GM21526 (cell line): ENCODE data around the gene DELE1.

ENCODE experiments used
- ATAC-seq: cut with Tn5 transposase; IDR thresholded peaks from one replicate; pipeline ENCODE4 v1.9.1; 2021; ENCODE audit warnings: moderate library complexity; ENCODE audit not compliant: unreplicated experiment, low FRiP score

The DELE1 gene

GRCh38 chr5:141952020-141952419, 28.3 kb downstream of the DELE1 start:
- no peak for ATAC-seq

DNA sequence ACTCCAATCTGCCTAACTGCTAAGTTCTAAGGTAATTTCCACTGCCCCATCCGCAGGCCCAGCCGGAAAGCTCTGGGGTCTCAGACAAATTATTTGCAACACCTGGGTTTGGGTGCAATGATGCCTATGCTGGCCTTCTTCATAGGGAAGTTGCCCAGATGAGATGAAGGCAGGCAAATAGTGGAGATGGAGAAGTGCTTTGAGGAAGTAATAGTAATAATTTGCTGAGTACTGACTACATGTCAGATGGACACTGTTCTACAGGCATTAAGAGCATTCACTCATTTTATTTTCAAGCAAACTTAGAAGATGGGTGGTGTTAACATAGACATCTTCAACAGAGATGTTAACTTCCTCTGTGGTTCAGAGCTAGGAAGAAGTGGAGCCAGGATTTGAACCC, 30.5 kb downstream of the DELE1 start:
- no peak for ATAC-seq

DNA sequence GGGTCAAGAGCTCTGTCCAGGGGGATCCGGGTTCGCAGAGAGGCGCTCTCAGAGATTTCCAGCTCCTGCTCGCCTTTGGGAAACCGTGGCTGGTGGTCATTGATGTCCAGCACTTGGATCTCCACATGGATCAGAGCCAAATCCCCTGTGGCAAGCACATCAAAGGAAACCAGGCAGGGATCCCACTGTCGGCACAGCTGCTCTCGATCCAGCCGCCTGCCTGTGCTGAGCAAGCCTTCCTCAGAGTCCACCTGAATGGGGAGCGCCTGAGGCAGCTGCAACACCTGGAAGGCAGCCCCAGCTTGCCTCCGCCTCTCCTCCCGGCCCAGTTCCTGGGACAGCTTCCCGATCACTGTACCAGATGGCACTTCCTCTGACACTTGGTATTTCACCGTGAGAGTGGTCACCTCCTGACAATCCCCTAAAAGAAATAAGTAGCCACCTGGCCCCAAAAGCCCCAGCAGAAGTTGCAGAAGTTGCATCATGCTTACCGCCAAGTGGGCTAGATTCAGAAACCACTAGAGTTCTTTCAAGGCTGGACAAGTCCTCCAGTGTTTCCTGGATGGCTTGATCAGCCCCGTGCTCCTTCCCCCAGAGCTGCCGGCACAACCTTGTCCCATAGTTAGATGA, 33.8 kb downstream of the DELE1 start:
- ATAC-seq, result no peak

DNA sequence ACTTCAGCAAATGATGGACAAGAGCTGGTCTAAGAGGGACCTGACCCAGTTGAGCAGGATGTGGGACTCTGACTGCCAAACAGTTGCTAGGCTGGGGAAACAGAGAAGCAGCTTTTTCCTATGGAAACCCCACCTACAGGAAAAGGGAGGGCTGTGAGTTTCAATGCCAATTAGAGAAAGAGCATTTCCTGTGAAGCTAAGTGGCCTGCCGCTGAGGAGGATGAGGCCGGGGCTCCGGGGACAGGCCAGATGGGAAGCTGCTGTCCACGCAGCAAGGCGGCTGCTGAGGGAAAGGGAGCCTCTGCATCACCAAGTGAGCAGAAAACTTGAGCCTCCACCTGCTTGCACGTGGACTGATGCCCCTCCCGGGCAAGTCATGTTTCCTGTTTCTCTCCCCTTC, 34.4 kb downstream of the DELE1 start, which contains the start of gene PCDH12:
Gene PCDH12 (minus strand): TSS at position 90 of the 400 bp plus-strand sequence. CDS start 351 bp downstream, outside the sequence.
- no peak for ATAC-seq

GRCh38 chr5:141958546-141959172, 35.0 kb downstream of the DELE1 start:
- ATAC-seq, result no peak

- no peak for ATAC-seq
These were observed 36.3 kb downstream of the DELE1 start for GRCh38 chr5:141960018-141960417.

GRCh38 chr5:141960449-141961323, 37.0 kb downstream of the DELE1 start:
- ATAC-seq, result peak; percentile 91

DNA sequence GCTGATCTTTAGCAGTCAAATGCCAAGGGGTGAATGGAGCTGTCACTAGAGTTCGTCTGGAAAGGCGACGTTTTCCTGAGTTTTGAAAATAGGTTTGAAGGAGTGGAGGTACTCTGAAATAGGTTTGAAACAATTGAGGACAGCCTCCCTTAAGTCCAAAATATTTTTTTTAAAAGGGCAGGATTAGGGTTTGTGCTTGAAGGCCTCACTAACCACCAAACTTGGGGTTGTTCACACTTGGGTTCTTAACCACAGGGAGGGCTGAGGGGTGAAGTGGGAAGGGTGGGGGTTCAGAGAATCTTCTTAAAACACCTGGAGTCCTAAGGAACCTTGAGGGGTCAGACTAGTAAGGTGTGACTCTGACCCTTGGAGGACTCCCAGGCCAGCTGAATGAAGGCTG, 37.8 kb downstream of the DELE1 start:
- ATAC-seq, result no peak

DNA sequence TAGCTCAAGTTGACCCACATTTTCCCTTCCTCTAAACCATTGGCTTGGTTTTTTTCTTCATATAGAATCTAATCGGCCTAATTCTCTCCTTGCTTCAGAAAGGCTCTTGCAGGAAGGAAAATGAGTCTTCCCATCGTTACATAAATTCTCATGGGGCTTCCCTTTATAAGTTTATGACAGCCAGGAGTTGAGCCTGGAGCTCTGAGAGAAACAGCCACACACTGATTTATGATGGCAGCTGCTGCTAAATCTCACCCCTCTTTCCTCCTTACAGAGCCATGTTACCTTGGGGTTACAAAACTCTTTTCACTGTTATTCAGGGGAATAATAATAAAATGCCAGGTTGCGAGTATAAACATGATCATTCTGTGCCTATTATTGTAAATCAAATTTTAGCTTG, 40.0 kb downstream of the DELE1 start:
- ATAC-seq, result no peak

DNA sequence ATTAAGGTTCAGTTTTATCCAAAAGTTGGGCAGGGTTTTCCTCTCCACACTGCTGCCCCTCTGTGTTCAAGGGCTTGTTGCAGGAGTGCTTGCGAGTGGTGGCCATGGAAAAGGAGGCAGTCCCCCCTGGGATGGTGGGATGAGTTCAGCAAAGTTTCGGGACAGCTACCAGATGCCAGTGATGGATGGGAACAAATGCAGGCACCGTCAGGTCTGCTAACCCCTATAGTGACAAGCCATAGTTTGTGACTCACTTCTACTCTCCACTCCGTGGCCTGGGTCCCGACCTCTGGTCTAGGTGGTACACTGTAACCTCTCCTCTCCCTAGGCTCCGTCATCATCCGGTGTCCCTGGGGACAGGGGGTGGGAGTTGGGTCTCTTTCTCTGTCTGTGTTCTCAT, 41.4 kb downstream of the DELE1 start:
- ATAC-seq, result no peak

DNA sequence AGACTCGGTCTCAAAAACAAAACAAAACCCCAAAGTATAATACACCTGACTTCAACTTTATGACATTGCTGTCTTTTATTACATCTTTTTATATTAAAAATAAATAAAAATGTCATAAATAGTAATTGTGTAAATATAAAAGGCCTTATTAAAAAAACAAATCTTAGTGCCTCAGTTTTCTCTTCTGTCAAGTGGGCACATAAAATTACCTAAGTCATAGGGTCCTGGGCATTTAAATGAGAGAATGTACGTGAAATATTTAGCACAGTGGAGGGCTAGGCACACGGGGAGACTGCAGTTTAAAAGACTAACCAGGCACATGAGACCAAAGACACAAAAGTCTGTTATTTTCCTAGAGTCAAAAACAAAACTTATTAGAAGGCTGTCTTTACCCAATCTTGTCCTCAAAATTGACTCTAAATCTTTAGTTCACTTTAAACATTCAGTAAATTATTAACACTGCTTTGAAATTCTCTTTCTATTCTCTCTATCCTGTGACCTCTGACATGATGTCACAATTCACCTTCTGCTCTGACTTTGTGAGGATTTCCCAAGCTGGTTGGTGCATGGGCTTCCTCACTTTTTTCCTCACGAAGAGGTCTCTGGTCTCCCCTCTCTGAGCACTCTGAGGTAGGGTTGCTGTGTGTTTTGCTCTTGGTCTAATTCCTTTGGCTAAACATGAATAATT, 42.7 kb downstream of the DELE1 start:
- no peak for ATAC-seq

- ATAC-seq, result no peak
These were observed 43.3 kb downstream of the DELE1 start for GRCh38 chr5:141966963-141967333.

GRCh38 chr5:141968914-141969608, 45.4 kb downstream of the DELE1 start, which contains the start of gene RNF14:
TSS of gene RNF14 (plus strand) at chr5:141969105. CDS start at chr5:141973589, 4,484 bp downstream.
- ATAC-seq, result peak; percentile 95

GRCh38 chr5:141969783-141970771, 46.4 kb downstream of the DELE1 start:
- ATAC-seq, result peak; percentile 64

DNA sequence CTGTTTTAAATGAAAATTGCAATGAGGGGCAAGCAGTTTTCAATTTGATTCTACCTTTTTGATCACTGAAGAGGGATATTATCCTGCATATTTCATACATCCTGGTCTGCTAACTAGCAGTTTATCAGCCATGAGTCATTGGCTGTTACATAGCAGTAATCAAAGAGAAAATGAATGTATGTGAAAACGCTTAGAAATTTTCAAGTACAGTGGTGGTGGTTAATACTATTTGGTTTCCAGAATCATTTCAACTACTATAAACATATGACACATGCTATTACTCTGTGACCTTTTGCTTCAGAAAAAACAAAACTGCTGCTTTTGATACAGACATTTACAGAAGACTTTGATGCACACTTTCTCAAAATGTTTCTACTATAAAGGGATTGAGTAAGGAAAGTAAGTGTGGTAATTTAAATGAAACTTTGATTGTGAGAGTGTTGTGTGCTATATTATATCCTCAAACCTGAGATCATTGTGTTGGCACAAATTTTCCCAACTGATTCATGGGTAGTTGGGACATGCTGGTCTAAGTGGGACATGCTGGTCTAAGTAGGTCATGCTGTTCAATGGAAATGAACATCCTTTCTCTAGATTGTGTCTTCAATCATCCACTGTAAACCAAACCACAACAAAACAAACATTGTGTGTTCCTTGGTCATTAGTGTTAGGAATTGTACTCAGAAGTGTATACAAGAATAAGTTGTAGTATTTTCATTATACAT, 50.4 kb downstream of the DELE1 start:
- ATAC-seq, result no peak

DNA sequence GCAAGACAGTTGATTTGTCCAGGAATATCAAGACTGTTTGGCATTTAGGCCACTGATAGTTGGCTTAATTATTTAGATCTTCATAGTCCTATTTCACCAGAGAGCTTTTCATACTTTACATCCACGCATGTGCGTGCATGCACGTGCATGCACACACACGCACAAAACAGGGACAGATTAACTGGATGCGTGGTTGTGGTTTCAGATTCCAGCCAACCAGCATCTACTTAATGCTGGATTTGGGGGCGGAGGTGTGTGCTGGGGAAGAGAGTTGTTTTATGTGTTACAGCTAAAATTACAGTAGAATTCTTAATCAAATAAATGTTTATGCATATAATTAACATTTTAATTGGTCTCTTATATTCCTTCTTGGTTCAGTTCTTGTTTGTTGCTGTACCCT, 52.5 kb downstream of the DELE1 start:
- ATAC-seq, result no peak

DNA sequence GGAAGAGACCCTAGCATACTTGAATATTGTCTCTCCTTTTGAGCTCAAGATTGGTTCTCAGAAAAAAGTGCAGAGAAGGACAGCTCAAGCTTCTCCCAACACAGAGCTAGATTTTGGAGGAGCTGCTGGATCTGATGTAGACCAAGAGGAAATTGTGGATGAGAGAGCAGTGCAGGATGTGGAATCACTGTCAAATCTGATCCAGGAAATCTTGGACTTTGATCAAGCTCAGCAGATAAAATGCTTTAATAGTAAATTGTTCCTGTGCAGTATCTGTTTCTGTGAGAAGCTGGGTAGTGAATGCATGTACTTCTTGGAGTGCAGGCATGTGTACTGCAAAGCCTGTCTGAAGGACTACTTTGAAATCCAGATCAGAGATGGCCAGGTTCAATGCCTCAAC, 54.7 kb downstream of the DELE1 start:
- ATAC-seq, result no peak

DNA sequence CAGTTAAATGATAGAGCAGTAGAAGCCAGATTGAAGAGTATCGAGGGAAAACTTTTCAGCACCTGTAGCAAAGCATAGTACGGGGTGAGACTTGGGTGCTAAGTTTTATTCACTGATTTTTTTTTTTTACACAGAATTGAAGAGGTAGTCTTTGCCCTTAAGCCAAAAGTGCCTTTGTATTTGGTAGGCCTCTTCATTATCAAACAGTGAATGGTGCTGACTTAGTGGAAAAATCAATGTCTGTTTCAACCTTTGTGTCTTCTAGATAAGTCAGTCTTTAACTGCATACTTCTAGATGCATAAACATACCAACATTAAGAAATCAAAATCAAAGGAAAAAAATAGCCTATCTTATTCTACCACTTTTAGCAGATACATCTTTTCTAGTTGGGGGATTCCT, 59.0 kb downstream of the DELE1 start:
- no peak for ATAC-seq
